ENCODE data around the gene TCF4. TPM values are rescaled to one million over a fixed set of nuclear protein-coding genes. Genes with fewer than 3 reads are reported as not detected.

The TCF4 gene
- polyA plus RNA-seq, 4 donors, result 66.7 to 96.7 (median 70.7) TPM

DNA sequence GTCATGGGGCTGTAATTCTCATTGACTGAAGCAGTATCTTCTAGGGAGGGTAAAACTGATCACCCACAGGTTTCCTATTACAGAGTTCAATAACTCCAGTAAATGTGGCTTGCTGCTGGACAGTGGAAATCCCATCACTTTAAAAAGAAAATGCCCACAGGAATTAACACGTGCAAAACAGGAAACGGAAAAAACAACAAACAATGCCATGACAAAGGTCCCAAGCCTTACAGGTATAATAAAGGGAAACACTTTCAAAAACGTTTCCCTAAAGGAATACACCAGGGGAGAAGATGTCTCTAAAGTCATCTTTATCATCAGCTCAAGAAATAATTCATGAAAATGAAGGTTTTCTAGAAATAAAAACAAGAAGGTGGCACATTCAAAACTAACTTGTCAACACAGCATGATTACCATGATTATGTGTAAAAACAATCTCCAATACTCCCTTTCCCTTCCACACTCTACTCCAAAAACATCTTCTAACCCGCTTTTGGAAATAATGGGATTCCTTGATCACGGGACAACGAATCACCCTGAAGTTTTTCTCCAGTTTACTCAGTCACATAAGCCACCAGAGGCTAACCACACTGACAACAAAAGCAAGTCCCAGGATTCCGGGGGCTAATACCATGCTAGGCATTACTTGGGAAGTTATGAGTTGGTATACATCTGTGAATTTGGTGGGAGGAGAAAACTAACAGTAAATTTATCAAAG, 167.9 kb downstream of the TCF4 start:
- DNase-seq (ENCODE audit: low read depth in 4 of 4, low spot score in 3 of 4), result no peak

DNA sequence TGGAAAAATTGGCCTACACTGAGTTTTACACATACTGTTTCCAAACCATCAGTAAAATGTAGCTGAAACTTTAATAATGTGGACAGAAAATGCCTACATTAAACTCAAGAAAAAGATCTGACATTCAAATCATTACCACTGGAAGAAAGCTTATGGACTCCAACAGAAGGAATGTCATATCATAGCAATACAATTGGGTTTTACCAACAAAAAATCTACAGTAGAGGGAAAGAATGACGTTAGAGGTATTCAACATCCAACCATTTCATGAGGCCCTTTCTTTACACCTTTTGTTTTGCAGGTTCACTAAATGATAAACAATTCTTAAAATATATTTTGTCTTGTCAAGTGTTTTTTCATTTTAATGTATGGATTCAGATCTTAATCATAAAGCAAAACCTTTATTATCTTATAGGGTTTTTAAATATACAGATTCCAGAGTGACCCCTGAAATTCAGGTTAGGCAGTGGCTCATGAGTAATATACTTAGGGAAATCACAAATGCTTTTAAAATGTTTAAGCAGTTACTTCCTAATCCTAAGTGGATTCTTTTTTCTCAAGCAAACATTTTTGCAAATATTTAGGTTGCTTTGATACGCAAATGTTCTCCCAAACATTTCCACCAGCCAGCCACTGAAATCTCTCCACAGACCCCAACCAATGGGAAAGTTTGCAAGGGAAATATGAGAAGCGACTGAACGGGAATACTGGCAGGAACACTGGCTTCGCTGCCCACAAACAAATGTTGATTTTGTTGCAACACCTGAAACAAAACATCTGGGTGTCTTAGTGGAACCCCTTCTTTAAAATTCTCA, 168.7 kb downstream of the TCF4 start:
- no peak for DNase-seq (ENCODE audit: low read depth in 4 of 4, low spot score in 3 of 4)

DNA sequence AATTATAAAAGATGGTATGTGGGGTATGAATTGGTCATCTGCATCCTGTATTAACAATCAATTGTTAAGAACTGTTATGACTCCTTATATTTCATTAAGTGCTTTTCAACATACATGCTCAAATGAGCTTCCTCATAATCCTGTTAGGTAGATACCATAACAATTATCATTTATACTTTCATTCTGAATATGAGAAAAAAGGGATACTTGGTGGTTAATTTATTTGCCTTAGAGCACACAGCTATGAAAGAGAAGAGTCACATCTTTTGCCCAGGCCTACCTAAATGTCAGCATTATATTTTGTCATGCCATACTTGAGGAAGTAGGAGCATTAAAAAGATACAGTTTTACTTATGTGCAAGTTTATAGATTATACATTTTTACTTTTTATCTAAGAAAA, 169.6 kb downstream of the TCF4 start:
- no peak for DNase-seq (ENCODE audit: low read depth in 4 of 4, low spot score in 3 of 4)

DNA sequence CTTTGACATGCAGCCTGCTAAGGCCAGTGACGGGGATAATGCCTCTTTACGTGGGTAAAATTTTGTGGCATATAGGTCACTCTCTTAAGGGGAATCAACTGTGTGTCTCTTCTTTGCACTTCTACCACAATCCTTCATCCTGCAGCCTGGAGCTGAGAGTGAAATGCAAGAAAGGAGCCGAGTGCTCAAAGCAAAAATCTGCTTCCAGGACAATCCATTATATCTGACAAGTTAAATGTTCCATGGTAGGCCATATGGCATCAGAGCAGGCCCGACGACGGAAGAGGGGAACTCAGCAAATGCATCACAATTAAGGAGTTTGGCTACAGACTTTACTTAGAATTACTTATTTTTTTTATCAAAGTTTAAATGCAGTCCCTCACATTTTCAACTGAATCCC, 171.2 kb downstream of the TCF4 start:
- DNase-seq (ENCODE audit: low read depth in 4 of 4, low spot score in 3 of 4), result no peak

DNA sequence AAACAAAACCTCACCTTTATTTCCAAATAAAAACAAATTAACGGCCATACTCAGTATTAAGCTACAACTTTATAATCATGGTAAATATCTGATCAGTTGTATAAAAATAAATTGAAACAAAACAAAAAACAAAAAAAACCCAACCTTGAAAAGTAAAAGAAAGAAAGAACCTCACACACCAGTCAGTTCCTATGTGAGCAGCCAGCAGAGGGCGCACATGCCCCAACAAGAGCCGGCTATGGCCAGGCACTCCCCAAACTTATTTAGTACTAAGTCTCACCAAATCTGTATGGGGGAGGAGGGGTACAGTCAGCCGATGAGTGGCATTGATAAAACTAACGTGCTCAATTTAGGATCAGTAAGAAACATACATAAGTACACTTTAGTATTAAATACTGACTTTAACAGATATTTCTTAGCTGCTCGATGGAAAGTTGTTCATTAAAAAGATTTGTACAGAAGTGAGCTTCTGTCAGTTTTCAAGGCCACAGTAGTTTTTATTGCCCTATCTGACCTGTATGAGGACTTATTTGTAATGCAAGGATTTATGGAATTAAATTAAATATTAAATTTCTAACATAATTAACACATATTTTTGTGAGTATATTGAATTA, 172.6 kb downstream of the TCF4 start:
- DNase-seq (ENCODE audit: low read depth in 4 of 4, low spot score in 3 of 4), result peak in 1 of 4 donors; percentile 66

DNA sequence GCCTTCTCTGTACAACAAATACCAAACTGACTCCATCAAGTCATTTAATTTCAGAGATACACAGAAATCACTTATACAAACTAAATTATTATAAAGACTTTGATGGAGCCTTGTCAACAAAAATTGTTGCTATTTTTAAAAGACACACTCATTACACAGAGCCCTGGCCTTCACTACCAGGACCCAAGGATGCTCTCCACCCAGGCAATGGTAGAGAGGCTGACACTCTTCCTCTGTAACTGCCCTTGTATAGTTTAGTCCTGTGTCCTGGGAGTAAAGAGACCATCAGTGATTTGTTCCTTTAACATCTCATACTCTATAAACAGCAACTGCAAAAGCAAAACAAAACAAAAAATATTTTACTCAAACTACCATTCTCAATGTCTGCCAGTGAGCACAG, 173.5 kb downstream of the TCF4 start:
- no peak for DNase-seq (ENCODE audit: low read depth in 4 of 4, low spot score in 3 of 4)

DNA sequence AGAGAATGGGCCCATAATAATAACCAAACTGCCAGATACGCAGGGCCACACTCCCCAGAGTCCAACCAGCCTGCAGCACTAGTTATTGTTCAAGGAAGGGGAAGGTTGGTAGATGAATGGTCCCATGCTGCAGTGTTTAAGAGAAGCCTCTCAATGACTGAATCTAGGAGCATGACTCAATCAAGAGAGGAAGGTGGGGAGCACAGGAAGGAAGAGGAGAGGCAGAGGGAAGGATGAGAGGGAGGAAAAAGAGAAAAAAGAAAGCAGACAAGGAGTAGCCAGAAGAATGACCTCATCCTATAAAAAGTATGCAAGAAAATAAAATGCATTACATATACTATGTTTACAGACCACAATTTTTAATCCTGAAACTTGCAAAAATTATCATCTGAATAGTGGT, 174.5 kb downstream of the TCF4 start:
- no peak for DNase-seq (ENCODE audit: low read depth in 4 of 4, low spot score in 3 of 4)

DNA sequence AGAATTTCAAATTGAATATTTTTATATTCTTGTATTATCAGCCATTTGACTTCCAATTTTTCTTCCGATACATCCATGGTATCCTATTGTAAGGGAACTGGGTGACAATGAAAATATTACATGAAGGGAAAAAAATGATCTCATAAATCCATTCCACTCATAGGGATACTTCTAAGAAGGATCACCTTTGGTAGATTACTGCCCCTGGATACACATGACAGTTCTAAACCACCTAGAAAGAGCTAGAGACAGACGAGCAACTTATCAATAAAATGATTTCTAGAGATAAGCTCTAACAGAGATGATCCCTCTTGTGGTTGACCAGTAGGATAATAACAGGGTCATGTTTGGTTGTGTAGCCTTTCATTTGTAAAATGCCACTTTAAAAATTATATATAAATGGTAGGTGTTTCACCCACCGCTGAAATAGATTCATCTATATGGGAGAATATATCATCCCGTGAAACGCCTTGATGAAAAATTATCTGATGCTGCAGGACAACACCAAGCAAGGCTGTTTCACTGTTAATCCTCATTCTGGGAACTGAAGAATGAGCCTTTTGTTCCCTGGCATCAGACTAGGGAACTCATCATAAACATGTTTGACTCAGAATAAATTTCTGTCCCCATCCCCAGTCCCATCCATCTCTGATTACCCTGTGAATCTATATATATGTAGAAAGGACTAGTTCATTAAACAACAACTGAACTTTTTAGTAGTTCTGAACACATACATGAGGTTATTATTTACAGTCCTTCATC, 180.0 kb downstream of the TCF4 start:
- DNase-seq (ENCODE audit: low read depth in 4 of 4, low spot score in 3 of 4), result no peak

DNA sequence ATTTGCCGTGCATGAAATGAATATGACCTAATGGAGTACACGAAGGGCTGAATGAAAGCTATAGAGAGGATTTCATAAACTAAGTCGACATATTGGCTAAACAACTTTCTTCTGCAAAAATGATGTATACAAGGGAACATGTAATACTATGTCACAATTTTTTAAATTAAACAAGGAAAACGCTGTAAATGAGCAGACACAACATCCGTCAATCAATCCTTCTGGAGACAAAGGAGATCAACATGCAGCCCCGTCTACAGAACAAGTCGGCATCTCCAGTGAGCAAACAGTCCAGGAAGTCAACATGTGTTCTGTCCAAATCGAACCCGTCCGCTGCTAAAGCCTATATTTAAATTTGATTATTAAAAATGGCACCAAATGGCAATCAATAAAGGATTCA, 180.8 kb downstream of the TCF4 start:
- DNase-seq (ENCODE audit: low read depth in 4 of 4, low spot score in 3 of 4), result no peak

DNA sequence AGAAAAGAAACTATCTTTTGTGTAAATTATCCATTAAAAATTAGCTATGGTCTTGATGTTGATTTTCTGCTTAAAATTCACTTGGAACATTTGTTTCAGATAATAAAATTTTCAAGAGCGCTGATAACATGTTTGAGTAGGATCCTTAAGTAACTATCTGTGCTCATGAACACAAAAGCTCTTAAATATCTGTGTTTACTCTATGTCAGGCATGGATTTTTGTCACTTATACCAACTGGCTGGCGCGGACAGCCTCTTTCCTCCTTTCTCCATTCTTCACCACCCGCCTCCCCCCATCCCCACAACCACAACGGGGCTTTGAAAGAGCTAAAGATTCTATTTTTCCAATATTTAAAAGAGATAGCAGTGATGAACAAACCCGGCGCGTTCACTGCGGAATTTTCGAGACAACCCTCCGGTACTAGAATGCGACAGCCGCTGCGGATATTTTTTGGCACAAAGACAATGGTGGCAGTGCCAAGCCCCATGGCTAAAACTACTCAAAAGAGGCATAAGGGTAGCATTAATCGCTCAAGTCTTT, 181.5 kb downstream of the TCF4 start:
- DNase-seq (ENCODE audit: low read depth in 4 of 4, low spot score in 3 of 4), result no peak

DNA sequence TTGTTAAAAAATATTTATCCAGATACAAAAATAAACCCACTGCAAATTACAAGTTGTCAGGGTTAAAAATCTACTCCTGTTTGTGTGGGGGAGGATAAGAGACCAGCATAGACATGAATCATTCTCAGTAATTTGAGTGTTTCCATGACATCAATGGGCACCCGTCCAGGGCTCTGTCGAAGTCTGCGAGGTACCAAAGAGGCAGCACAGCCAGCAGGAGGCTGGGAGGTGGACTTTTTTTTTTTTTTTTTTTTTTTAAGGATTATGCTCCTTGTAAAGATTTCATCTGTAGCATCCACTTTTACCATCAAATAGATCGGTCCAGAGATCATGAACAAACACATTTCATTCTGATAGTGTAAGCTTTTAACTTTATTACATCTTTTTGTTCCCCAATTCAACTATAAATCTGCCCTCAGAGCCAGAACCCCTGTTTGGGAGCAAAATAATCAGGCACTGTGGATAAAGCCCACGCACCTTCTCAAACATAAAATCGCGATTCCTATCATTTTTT, 182.0 kb downstream of the TCF4 start:
- DNase-seq (ENCODE audit: low read depth in 4 of 4, low spot score in 3 of 4), result peak in 1 of 4 donors; percentile 59

DNA sequence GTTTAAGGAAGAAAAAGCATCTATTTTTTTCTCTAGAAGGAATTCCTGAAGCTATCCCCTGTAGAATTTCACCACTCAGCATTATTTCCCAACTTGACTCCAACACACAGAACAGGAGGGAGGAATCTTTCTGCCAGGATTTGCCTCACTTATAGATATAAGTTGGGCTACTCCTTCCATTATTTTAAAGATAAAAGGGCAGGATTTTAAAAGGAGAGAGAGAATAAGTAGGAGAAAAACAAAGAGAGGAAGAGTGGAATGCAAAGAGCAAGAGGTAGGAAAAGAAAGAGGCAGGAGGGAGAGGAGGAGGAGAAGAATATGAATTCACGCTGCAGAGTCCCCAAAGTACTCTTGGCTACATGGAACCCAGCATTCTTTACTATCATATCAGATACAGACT, 182.5 kb downstream of the TCF4 start:
- DNase-seq (ENCODE audit: low read depth in 4 of 4, low spot score in 3 of 4), result no peak

DNA sequence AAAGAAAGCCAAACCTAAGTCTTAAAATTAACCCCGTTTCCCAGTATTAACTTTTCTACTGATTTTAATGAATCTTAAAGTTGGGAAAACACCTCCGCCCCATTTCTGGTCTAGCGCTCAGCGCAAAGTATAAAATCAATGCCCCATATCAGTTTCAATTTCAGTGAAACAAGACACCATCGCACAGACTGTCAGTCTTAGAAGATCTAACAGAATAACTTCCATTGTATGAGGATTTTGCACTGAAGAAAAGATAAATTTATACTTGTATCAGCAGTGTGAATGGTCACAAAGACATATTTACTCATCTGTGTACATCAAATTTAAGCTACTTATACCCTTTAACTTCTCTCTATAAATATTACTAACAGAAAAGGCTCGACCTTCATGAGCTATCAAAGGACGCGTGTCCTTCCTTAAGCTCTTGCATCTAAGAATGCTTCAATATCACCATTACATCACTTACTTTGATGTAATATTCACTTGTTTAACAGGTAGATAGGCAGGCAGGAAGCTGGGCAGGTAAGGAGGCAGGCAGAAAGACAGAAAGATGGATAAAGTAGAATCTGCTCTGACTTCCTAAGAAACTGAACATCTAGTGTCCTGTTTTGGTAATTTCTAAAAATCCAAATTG, 183.0 kb downstream of the TCF4 start:
- no peak for DNase-seq (ENCODE audit: low read depth in 4 of 4, low spot score in 3 of 4)

DNA sequence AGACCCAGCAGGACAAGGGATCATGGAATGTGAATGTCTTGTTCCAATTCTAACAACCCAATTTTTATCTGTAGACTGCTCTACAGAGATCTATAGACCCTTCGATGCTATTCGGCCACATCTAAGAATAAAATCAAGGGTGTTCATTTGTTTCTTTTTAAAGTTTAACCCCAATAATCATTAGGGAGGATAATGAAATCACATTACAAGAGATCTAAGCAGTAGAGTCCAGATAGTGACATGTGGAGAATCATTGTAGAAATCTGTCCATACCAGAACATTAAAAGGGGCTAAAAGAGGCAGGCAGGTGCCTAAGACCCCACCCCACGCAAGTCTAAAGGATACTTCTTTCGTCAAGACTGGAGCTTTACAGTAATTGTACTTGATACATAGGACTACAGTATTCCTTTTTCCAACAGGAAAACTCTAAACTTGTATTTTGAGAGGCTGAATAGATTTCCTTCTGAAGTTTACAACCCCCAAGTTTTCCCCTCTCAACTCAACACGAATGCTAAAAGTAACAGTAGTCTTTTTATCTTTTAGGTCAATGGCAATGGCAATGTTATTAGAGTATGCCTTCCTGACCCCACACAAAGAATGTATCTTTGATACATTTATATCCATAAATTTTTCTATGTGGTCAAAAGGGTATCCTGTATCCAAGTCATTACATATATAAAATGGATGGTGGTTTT, 183.7 kb downstream of the TCF4 start:
- DNase-seq (ENCODE audit: low read depth in 4 of 4, low spot score in 3 of 4), result no peak

DNA sequence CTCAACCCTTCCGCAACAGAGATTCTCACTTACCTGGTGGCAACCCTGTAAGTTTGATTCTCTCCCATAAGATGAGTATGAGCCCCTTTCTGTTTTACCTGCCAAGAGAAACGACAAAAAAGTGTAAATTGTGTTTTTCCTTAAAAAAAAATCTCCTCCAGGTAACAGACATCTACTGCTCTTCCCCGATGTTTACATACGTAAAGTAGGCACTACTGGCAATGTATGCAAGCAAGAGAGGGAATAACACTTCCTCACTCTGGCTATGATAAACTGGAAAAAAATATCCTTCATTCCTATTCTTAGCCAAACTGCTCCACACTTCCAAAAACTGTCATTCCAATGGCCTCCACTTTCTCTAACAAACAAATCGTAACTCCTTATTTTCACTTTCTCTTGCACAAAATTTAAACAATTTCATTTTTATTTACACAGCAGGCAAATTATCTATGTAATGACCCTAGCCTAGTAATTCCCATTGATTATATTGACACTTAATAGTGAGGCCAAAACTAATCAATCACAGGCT, 184.5 kb downstream of the TCF4 start:
- no peak for DNase-seq (ENCODE audit: low read depth in 4 of 4, low spot score in 3 of 4)

DNA sequence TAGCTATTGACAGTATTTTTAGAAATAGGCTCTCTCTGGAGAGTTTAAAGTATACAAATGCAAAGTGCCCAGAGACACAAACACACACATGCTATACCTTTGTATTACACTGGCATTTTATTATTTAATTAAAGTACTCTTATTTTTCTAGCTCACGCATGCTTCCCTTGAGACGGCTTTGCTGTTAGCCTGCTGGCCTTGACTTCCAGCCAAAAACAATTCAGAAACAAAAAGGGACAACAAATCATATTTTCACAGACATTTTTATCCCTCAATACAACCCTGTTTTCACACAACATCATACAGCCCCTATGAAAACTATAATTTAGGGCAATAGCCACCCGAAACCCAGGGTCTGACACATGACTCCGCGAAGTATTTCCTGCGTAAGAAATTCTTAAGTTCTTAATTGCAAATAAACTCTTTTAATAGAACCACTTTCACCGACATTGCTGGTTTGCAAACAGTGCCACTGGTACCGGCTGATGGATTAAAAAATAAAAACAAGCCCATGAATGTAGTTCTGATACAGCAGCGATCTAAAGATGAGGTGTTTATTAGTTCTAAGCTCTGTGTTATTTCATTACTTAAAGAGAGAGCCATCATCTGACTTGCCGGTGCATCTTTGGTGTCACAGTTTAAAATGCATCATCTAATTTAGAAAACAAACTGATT, 185.1 kb downstream of the TCF4 start:
- no peak for DNase-seq (ENCODE audit: low read depth in 4 of 4, low spot score in 3 of 4)

DNA sequence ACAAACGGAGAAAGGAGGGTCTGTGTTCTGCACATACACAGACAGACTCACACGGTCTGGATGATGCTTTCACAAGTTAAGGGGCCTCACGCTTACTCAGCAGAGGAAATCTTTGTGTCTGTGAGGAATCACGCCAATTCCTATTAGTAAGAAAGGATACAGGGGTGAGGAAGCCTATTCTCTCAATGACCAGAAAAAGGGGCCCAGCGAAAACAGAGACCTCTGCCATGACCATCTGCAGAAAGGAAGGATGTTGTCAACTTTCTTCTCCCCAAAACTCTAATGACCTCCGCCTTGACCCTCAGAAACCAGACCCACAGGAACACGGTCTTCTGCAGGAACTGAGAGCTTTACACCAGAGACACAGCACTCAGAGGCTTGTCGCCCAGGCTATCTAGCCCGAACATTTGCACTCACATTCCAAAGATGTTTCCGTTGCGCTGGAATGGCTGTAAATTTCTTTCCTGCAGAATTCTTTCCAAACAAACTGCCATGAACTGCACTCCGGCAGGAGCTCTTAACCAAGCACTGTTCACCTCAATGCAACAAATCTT, 186.3 kb downstream of the TCF4 start:
- peak in 3 of 4 donors; percentile 52 to 71 (median 64) for DNase-seq (ENCODE audit: low read depth in 4 of 4, low spot score in 3 of 4)

All from left renal pelvis (tissue), 4 donors.